CD4-positive, alpha-beta T cell treated with Interleukin-1 beta for 1 hour (primary cell): Measurements from ENCODE around the gene ACYP1.
A peak's percentile ranks its signal among the peaks of the same experiment; 100 is the strongest.

Source experiments
- DNase-seq, 2 donors: peaks; one replicate each; pipeline ENCODE4 v3.0.0-alpha.2; 2020 to 2022

Gene ACYP1

DNA sequence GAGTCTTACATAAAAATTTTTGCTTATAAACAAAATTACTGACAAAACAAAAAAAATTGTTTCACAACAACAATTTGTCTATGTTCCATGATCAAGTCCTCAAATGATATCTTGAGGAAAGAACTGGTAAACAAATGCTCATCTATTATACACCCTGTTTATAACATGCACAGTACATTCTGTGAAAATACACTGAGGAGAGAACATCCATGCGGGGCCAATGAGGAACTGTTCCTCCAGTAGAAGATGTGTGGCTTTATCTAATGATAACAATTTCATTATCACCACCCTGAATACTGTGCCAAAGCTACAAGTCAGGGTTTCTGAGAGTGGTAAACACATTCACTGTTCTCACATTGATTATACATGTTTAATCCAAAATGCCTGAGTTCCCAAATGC lies 23.3 kb downstream of the ACYP1 start:
- no peak for DNase-seq

DNA sequence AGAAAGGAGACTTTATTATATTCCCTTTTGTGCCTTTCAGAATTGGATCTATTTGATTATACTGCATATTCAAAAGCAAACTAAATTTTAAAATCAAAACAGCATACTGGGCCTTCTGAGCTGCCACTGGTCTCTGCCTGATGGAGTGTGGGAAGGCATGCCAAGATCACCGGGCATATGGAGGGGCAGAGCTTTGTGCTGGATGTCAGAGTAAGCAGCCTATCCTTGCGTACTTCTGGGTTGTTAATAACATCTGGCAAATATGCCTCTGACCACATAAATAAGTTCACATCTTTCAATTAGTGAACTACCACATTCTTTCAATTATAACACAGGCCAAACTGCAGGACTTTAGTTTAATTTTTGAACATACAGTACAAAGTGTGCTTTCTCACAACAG lies 30.9 kb downstream of the ACYP1 start:
- no peak for DNase-seq

DNA sequence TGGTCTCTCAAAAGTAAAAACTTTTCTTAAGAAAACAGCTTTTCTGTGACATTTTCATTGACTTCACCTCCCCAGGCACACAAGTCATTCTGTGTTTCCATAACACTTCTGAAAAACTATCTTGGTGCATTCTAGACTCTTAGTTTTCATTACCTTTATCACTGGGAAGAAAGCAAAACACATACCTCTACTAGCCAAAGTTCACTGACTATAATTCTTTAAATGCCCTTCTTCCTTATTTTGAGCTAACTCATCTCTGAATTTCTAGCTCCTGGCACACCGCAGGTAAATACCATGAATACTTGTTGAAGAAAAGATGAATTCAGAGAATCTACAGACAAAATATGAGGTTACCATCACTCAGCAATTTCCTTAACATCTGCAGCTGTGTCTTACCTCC lies 33.7 kb downstream of the ACYP1 start:
- no peak for DNase-seq

DNA sequence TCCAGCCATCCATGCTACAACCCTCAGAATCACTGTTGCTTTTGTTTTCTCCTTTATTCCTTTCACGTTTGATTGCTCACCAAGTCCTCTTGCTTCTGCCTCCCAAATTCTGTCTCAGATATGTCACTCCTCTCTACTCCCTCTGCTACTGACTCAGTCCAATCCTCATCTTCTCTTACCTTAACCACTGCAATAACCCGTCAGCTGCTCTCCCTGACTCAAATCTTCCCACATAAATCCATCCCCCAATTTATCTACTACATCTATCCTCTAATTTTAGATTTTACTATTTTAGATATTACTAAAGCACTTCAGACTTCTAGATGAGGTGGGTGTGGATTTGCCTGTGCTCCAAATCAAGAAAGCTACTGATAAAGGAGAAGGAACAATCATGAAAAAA lies 37.9 kb downstream of the ACYP1 start:
- no peak for DNase-seq

DNA sequence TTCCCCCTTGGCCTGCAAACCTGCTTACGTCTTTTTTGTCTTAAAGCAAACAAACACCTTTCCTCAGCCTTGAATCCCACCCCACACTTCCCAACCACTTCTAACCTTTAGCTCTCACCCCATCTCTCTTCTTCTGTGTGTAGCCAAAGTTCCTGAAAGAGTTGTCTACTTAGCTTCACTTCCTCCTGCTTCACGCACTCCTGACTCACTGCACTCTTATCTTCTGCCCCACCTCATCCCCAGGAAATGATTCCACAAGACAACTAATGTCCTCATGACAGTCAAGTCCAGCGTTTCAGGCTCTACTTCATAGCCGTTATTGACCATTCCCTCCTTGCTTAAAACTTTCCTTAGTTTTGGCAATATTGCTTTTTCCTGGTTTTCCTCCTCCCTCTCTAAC lies 38.7 kb downstream of the ACYP1 start:
- peak in 1 of 2 donors; percentile 18 for DNase-seq

DNA sequence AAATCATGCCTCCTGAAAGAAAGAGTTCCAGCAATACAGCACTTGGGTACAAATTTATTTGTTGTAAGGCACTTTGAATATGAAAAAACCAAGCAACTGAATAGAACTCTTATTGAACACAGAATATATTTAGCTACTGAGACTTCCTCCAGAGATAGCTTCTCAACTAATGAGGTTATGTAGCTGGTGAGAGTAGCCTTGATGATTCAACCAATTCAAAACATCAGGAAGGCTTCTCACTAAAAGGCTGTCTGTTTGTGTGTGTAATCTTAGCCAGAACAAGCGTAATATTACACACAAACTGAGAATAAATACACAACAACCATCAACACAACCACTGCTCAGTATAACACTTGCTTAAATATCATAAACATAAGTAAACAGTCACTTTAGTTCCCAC lies 40.7 kb downstream of the ACYP1 start:
- no peak for DNase-seq

DNA sequence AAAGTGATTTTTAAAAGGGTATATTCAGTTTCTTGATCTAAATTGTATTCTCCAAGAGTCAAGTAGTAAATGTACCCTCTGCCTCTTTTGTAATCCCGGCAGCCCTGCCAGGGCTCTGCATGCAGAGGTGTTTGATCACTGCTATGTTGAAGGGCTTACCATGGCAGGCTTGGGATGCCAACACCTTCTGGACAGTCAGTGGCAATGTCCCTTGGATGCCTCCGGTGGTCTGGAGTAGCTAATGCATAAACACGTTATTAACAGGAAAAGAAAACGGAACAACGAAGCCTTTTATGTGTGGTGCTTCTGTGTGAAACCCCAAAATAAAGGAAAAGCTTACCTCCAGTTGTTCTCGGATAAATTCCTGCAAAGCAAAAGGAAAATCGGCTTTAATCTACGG lies 41.2 kb downstream of the ACYP1 start:
- DNase-seq, result no peak

DNA sequence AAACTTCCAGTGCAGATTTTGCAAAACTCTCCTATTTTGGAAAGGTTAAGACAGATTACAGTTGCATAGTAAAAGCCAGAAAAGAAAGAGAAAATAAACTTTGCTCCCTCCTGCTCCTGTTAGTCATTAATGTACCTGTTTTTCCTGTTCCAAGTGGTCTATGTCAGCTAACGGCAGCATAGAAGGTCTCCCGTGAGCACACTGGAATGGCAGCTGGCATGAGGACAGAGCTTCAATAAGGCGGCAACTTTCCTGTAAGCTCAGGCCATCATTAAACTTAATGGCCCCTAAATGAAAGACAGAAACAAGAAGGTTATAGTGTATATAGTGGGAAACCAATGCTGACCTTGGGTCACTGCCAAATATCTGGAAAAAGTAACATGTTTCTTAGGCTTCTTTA lies 45.1 kb downstream of the ACYP1 start:
- no peak for DNase-seq

DNA sequence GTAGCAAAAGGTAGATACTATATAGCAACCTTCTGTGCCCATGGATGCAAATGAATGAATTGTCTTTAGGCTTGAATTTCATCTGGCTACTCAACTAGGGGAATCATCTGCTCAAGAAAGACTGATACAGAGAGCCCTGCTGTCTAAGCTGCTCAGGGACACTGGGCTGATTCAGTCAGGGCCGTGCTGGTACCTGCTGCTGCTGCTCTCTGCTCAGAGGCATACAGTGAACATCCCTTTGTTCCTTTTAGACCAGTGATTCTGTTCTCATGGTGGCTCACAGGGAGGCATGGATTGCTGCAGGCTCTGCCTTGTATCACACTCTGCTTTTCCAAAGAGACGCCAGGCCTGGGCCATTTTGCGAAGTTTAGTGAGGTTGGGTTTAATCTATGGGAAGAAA lies 47.0 kb downstream of the ACYP1 start:
- DNase-seq, result no peak

DNA sequence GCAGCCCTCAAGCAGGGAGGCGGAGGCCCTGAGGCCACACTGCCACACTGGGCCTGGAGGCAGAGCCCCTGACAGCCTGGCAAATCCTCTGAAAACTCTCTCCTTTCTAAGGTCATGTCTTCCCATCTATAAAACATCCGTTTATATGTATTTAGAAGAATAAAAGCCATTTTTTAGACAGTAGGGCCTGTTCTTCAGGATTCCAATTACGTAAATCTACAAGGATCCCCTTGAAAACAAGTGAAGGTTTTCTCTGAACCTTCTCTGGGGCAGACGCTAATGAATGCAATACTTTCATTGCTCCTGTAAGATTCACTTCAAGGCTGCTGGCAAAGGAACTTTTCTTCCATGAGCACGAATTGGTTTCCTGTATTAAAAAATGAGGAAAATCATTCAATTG lies 48.3 kb downstream of the ACYP1 start:
- DNase-seq, result no peak

DNA sequence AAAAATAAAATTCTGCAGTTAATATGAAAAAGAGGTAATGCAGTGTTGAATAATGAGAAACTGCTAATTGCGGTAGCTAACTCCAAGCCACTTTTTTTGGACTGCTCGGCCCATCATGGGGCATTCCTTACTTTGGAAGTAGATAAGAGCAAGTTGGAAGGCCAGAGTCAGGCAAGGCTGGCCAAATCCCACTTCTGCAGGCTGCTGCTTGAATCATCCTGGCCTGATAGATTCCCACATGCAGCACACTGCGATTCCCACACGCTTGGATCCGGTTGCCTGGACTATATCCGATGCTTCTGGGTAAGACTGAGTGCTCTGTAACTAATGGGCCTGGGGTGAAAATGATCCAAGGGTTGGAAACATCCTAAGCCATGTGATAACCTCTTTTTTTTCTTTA lies 50.5 kb downstream of the ACYP1 start:
- DNase-seq, result no peak

DNA sequence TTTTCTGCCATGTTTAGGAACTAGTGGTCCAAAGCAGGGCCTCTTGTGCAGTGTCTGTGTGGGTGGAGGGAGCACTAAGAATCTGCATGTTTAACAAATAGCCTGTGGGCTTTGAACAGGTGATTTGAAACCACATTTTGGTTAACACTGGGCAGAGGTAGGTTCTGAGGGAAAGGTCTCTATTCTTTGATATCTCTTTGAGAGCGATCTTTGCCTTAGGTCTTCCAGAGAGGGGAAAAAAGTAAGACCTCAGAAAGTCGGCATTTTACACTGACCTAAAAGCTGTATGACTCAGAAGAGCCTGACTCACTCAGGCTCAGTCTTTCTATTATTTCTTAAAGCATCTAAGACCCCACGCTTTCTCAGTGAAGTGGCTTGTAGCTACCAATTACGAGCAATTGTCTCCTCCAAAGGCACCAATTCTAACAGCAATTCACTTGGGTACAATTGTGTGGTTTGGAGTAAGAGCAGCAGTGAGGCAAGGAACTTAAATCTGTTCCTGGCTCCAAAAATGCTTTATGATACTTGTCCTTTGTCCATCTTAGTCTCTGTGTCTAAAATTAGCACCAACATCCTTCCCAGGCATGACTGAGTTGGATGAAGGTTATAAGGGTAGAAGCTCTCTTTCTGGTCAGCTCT lies 52.3 kb downstream of the ACYP1 start:
- no peak for DNase-seq

DNA sequence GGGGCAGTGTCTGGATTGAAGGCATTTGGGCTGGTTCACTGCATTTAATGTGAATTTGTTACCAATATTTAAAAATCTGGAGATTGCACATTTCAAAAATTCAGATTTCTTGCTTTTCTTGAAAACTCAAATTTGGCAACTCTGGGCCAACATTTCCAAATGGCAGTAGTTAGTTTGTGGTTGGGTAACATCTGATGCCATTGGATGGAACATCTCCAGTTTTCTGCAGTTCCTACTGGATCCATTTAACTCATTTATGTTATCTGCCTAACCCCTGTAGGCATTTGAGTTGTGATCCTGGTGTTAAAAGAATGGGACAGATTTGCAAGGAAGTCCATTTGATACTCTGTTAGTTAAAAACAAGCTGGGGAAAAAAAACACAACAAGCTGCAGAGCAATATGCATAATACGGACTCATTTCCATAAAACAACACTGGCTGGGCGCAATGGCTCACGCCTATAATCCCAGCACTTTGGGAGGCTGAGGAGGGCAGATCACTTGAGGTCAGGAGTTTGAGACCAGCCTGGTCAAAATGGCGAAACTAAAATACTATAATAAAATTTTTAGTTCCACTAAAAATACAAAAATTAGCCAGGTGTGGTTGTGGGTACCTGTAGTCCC lies 53.2 kb downstream of the ACYP1 start:
- no peak for DNase-seq

DNA sequence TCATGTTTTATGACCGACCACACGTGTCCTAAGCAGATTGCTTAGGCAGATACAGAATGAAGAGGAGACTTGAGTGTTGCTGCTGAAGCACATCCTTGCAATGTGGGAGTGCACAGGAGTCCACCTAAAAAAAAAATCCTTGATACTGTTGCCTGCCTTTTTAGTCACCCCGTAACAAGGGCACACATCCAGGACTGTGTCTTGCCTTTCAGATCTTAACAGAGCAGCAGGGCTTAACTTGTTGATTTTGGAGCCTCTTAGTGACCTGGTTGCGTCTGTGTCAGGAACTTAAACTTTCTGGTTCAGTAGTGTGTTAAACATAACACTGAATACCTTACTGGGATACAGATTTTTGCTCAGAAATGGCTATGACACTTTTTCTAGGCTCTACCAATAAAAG lies 54.6 kb downstream of the ACYP1 start:
- no peak for DNase-seq

DNA sequence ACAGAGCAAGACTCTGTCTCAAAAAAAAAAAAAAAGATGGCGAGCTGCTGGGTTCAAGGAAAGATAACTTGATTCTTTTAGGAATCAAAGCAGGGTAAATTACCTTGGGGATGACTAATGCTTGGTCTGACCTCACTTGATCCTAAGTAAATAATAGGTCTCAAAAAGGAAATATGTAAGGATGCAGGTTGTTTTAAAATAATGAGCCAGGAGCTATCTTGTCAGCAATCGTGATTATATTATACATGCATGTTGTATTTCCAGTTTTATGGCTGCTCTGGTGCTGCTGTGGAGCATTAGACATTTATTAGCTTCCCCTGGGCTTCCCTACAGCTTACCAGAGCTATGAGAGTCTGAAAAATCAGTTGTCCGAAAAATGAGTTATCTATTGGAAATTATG lies 58.5 kb downstream of the ACYP1 start:
- no peak for DNase-seq

DNA sequence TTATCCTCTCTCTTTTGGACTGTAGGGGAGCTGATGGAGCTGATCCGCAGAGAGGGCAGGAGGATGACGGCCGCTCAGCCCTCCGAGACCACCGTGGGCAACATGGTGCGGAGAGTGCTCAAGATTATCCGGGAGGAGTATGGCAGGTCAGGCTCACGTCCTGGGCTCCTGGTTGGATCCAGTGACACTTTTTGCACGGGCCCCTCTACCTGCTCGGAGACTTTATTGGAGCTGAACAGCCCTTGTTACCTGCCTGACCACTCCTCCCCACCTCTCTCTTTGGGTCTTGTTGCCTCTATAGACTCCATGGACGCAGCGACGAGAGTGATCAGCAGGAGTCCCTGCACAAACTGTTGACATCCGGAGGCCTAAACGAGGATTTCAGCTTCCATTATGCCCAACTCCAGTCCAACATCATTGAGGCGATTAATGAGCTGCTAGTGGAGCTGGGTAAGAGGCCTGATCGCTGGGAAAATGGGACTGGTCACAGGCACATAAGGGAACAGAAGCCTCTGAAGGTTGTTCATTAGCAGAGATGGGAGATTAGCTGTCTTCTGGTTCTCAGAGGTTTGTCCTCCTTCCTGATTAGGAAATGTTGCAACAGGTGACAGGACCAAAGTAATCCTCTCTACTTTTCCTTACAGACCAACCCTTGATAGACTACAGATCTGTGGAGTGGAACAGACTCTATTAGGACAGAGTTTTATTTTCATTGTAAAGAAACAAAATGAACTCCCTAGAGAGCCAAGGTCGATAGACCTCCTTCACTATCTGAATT lies 60.4 kb downstream of the ACYP1 start:
- DNase-seq, result peak in 1 of 2 donors; percentile 7
